HT1080 (cell line): Measurements from ENCODE around the gene PTPRN2. TPM values are rescaled to one million over a fixed set of nuclear protein-coding genes. Genes with fewer than 3 reads are reported as not detected.
"Not testable (repeated sequence)": the region's sequence is repeated elsewhere in the genome, so short reads cannot be mapped to it uniquely, and the experiment has no call there.

Experiments used
- DNase-seq: peaks from one replicate; pipeline ENCODE4 v3.0.0-alpha.2; 2015; ENCODE audit warnings: low read depth
- total RNA-seq: library from RNA; depleted of rRNA; stranded (reverse); fragments of >200 nt; shearing (Covaris generic); gene quantifications from 2 replicates; pipeline ENCODE4 v1.2.3, GENCODE V29; 2014

Gene PTPRN2
- total RNA-seq, 1 experiment from 2014 or later, result 0.31 TPM

DNA sequence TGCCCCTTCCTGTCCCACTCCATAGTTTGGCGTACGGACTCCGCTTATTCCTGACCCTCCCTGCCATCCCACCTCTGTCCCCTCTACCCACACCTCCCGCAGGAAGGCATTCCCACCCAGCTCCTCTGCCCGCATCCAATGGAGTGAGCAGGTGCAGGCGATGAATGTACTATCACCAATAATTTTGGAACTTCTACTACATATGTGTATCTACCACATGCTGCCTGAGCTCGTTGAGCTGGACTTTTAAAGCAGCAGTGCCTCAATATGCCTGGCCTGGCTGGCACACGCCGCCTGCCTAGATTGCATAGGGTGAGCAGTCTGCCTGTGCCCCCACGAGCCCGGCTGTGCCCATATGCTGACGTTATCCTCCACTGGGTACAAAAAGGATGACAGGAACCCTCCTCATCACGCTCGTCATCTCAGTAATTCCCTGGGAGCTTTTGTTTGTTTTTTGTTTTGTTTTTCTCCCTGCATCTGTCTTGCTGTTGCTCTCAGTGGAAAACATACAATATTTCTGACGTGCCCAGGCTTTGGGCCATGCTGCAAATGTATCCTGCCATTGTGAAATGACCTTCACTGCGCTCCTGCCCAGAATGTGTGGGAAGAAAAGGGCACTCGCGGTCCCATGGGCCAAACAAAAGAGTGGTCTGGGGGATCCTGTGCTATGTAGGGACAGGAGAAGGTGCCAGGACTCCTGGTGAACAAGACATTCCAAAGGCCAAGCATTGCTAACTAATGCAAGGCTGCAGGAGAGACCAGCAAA, 302.8 kb downstream of the PTPRN2 start:
- DNase-seq, result no peak

DNA sequence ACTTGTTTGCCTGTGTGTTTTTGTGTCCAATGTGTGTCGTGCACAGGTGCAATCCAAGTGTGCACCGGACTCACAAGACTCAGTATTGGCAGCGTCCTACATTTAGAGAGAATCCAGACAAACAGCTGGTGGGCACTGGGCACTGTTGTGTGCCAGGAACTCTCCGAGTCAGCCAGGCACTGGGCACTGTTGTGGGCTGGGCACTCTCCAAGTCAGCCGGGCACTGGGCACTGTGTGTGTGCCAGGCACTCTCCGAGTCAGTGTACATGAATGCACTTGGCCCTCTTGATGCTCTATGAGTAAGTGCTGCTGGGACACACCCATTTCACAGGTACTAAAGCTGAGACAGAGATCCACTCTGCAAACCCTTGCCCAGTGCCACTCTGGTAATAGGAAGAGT, 303.5 kb downstream of the PTPRN2 start:
- DNase-seq, result no peak

DNA sequence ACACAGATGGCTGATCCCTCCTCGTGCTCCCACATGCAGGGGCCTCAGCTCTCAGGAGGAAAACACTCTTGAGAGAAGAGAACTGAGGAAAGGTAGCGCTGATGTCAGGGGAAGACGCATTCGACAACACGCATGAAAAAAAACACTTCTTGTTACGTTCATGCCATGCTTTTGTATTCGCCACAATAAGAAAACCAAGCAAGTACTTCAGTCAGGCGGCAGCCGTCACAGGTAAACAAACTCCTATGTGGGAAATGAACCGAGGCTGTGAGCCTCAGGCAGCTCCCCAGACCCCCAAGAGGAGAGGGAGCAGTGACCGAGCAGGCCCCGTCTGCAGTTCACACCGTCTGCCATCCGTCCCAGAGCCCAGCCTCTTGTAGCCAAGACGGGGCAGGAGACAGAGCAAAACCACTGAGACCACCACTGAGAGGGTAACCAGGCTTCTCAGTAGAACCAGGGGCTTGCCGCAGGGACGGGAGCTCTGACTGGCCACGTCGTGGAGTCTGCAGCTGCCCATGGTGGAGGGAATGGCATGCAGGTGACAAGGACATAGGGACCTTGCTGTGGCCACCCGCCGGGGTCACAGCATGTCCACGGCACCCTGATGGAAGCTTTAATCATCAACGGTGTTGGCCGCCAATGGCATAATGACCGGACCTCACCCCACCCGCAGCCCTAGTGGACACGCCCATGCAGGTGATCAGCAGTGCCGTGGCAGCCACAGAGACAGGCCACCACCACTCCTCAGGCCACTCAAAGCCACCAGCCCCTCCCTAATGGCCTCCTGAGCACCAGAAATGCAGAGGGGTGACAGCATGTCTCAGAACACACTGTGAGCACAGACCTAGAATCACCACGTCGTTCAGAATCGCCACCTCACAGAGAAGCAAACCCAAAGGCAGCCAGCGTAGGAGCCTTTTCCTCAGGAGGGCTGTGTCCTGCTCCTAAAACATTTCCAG, 304.3 kb downstream of the PTPRN2 start:
- DNase-seq, result no peak

DNA sequence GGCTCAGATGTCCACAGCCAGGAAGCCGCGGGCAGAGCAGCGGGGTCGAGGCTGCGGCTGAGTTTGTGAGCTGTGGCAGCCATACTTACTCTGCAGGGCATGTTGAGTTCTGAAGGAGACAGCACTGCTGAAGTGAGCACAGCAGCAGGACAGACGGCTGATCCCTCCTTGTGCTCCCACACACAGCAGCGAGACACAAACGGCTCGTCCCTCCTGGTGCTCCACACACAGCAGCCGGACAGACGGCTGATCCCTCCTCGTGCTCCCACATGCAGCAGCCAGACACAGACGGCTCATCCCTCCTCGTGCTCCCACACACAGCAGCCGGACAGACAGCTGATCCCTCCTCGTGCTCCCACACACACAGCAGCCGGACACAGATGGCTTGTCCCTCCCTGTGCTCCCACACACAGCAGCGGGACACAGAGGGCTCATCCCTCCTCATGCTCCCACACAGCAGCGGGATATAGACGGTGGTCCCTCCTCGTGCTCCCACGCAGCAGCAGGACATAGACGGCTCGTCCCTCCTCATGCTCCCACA, 305.1 kb downstream of the PTPRN2 start:
- no peak for DNase-seq

DNA sequence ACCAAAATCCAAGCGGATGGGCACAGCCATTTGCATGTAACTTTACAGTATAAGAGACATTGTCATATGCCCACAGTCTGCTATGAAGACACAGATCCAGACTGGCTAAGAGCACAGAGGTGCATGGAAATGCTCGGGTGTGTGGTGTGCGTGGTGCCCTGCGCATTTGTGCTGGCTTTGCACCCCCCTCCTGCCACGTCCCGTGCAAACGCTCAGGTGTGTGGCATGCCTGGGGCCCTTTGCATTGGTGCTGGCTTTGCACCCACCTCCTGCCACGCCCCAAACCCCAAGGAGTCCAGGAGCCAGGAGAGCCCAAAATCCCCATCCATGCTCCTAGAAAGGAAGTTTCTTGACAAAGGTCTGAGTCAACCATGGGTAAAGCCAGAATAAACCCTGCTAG, 306.2 kb downstream of the PTPRN2 start:
- DNase-seq, result no peak

DNA sequence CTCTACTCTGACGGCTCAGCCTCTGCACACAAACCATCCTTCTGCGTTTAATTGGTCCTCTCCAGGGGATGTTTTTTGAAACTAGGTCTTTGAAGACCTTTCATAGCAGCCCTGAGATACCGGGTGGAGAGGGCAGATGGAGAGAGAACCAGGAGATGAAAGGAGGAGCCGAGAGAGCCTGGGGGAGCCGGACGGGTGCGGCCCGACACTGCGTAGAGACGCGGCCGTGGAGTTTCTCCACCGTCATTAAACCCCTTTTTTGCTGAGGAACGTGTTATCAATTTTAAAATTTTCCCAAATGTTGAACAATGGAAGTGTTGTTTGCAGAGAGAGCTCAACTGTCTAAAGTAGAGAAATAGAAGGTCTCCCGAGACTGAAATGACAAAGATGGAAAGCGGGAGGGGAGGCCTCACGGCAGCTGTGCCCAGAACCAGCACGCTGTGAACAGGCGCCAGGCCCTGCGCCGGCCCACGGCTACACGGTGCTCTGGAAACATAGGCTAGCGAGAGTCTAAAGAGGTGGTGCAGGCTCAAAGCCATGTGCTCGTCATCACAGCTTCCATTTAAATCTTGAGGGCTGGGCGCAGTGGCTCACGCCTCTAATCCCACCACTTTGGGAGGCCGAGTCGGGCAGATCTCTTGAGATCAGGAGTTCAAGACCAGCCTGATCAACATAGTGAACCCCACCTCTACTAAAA, 307.0 kb downstream of the PTPRN2 start:
- DNase-seq, result no peak

DNA sequence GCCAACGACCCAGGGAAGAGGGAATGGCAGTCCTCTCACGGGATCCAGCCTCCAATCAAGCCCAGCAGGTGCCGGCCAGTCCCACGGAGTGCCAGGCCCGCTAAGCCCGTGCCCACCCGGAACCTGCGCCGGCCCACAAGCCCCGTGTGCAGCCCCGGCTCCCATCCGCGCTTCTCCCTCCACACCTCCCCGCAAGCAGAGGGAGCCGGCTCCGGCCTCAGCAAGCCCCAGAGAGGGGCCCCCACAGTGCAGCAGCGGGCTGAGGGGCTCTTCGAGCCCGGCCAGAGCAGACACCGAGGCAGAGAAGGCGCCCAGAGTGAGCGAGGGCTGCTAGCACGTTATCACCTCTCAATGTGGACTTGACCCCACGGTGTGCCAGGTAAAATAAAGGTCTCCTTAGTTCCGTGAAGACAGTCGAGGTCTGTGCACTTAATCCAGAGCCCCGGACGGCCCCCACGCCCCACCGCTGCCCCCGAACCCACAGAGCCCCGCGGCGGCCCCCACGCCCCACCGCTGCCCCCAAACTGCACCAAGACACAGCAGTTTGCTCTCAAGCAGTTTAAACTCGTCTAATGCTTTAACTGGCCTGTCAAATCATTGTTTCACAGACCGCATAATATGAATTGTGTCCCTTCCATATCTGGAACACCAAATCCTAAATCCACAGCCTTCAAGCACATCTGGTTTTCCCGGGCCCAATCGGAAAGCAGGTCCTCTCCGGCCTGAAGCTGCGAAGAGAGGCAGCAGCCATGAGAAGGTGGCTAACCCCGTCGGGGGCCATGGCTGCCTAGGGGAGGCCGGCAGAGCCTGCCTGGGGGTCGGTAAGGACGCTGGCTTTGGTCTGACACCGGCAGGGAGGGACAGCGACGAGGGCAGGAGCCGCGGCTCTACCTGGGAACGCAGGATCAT, 307.8 kb downstream of the PTPRN2 start:
- no peak for DNase-seq

DNA sequence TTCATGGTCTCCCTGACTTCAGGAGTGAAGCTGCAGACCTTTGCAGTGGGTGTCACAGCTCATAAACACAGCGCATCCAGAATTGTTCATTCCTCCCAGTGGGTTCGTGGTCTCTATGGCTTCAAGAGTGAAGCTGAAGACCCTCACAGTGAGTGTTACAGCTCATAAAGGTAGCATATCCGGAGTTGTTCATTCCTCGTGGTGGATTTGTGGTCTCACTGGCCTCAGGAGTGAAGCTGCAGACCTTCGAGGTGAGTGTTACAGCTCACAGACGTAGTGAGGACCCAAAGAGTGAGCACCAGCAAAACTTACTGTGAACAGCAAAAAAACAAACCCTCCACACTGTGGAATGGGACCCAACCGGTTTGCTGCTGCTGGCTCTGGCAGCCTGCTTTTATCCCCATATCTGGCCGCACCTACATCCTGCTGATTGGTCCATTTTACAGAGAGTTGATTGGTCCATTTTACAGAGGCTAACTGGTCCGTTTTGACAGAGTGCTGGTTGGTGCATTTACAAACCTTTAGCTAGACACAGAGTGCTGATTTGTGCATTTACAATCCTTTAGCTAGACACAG, 308.8 kb downstream of the PTPRN2 start:
- no peak for DNase-seq

DNA sequence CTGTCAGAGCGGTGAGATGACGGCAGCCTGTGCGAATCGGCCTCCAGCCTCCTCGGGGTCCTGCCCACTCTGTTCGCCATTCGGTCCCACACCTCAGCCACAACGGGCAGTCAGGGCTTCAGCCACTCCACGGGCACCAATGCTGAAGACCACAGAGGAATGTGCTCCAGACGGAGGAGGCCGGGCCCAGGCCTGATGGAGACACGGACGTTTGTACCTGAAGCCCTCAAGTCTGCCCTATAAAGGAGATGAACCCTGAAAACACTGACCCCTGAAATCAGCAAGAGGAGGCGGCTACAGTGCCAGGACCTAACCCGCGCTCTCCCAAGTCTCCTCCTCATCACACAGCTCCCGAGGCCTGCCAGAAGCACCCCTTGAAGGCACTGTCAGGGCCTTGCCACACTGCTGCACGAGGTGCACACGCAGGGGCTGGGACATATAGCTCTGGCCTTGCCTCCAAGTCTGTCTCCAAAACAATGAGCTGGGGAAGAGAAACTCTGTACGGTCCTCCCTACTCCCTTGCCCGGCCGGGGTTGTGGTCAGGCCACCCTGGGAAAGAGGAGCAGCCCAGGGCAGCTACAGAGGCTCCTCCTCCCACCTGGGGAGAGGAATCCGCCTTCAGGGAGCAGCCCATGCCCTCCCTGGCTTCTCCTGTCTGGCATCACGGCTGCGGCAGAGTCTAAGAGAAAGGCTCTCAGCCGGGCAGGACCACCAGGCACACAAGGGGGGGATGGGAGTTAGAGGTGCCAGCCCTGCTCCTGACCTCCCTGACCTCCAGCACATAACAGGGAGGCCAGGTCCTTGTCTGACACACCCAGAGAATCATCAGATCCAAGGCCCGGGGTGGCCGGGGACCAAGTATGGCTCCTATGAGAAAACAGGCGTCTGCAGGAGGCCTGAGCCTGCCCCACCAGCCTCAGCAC, 310.1 kb downstream of the PTPRN2 start:
- DNase-seq, result no peak

DNA sequence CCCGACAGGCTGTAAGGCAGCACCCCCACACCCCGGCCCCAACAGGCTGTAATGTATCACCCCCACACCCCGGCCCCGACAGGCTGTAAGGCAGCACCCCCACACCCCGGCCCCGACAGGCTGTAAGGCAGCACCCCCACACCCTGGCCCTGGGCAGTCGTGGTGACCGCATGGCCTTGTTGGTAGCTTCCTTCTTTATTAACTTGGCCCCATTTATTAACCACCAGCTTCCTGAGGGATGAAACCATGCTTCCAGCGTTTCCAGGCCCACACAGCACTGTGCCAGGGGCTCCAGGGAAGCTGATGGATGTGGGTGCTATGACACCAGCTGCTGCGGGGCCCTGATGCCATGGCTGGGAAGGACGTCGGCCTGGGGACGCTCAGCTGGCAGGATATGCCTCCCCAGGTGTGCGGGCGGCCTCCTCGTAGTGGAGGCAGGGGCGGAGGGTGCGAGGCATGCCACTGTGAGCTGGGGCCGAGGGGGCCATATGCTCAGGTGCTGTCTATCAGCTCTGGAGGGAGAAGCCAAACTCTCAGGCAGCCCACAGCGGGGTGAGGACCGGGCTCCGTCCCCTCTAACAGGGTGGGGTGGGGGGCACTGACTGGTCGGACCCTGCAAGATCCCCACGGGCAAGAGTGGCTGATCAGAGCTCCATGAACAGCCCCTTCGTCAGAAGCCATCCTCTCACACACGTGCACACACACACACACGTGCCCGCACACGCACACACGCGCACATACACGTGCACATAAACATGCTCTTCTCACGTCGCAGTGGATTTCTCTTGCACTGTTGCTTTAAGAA, 311.0 kb downstream of the PTPRN2 start:
- no peak for DNase-seq

DNA sequence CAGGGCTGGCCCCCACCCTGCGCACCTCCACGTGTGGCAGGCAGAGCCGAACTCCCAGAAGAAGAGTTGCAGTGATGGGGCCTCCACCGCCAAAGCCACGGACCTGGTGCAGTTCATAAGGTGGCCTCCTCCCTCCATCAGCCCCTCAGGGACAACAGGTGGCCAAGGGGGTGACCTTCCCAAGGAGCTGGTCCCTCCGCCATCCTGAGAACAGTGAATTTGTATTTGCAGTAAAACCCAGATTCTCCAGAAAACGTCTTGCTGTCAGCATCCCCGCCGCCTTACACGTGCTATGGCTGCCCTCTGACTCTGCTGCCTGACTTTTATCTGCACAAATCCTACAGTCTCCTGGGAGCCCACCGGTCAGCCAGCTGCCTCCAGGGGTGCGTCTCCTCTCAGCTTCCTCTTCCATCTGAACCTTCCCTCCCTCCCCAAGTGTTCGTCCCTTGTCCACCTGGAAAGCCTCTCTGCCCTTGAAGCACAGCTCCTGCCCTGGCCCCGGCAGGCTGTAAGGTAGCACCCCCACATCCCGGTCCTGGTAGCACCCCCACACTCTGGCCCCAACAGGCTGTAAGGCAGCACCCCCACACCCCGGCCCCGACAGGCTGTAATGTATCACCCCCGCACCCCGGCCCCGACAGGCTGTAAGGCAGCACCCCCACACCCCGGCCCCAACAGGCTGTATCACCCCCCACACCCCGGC, 311.8 kb downstream of the PTPRN2 start:
- DNase-seq, result no peak

DNA sequence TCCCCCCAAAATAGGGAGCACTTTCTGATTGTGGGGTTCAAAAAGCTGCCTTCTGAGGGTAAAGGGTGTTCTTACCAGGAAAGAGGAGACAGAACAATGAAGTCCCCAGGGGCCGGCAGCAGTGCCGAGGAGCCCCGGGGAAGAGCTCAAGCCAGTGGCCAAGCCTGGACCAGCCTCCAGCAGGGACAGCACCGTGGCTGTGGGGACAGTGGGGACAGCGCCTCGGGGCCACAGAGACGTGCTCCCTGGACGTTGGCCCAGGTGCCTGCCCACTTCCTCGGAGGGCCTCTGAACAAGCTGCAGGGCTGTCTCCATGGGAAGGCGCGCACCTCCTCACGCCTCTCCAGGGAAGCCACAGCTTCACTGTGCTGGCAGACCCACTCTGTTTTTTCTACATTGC, 312.6 kb downstream of the PTPRN2 start:
- DNase-seq, result no peak

DNA sequence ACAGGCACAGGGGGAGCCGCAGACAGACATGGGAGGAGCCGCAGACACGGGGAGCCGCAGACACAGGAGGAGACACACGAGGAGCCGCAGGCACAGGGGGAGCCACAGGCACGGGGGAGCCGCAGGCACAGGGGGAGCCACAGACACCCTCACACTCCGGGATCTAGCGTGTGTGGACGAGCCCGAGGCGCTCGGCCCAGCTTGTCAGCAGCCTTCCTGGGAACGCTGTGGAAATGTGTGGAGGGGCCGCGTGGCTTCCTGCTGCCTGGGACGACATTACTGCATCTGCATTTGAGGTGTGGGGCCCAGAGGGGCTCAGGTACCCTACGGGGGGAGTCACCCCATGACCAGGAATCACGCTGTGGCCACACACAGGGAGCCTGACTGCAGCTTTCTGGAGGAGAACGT, 313.2 kb downstream of the PTPRN2 start:
- DNase-seq, result no peak

DNA sequence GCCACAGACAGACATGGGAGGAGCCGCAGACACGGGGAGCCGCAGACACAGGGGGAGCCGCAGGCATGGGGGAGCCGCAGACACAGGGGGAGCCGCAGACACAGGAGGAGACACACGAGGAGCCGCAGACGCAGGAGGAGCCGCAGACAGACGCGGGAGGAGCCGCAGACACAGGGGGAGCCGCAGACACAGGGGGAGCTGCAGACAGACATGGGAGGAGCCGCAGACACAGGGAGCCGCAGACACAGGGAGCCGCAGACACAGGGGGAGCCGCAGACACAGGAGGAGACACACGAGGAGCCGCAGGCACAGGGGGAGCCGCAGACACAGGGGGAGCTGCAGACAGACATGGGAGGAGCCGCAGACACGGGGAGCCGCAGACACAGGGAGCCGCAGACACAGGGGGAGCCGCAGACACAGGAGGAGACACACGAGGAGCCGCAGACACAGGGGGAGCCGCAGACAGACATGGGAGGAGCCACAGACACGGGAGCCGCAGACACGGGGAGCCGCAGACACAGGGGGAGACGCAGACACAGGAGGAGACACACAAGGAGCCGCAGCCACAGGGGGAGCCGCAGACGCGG, 313.8 kb downstream of the PTPRN2 start:
- DNase-seq, result not testable (repeated sequence)

DNA sequence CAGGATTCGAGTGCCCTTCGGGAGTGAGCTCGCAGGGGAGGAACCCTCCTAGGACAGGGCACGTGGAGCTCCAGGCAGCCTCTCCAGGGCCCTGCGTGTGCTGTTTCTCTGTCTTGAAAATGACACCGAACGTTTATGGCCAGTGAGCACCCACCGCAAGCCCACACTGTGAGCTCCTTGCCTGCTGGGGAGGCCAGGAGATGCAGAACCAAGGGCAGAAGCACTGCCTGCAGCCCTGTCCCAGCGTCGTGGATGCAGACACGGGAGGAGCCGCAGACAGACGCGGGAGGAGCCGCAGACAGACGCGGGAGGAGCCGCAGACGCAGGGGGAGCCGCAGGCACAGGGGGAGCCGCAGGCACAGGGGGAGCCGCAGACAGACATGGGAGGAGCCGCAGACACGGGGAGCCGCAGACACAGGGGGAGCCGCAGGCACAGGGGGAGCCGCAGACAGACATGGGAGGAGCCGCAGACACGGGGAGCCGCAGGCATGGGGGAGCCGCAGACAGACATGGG, 314.4 kb downstream of the PTPRN2 start:
- DNase-seq, result no peak

DNA sequence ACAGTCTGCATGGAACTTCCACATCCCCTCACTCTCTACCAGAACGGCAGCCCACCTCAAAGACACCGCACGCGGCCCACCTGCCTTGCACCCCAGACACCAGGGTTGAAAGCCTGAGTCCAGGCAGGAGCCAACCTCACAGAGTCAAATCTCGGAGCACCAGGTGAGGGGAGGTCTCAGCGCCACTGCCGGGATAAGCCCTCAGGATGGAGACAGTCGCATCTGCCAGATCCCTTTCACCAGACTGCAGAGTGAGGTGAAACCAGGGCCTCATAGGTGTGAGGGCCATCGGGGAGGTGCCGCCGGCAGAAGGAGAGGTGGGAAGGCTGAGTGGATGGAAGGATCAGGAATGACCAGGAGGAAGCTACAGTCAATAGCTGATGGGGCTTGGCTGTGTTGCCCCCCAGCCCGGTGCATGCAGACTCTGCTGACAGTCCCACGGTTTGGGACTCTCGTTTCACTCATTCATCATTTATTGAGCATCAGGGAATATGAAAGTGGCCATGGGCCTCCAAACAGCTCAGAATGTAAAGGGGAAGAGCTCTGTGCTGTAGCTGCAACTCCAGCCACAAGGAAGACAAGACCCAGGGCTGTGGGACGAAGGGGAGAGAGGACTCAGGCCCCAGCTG, 315.0 kb downstream of the PTPRN2 start:
- no peak for DNase-seq
